ENCODE results near the gene PLPP4. TPM values are rescaled to one million over a fixed set of nuclear protein-coding genes. Genes with fewer than 3 reads are reported as not detected.

PLPP4 gene
- total RNA-seq, 1 experiment from 2014 or later: 15.4 TPM

DNA sequence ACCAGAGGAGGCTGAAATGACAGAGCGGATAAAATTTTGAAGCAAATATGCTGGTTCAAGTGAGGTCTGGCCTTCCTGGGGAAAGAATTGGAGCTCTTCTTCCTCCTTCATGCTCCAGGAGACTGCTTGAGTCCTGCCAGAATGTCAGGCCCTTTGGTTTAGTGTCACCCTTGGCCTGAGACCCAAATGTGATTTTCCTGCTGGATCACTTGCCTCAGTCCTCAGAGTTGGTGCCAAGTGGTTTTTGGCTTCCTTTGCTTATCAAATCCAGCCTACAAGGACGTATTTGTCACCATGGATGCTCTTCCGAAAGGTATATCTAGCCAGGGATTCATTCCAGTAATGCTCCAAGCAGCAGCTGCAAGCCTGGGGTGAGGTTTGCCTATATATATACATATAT, 118.4 kb downstream of the PLPP4 start:
- no peak for DNase-seq (ENCODE audit: low read depth)

DNA sequence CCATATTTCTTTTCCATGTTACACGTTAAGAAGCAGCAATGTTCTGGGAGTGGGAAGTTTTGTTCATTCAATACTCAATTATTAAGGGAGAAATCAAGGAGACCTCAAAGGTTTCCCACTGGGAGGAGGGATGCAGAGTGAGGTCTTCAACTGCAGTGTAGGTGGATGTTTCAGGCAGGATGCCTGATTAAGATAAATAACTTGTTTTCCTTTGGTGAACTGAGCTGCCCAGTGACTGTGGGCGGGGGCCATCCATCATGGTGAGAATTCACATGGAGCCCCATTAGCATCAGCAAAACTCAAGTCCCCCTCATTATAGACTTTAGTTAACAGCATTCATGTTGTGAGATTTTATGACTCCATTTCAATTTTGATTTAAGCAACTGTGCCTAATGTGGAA, 121.1 kb downstream of the PLPP4 start:
- DNase-seq (ENCODE audit: low read depth): no peak

DNA sequence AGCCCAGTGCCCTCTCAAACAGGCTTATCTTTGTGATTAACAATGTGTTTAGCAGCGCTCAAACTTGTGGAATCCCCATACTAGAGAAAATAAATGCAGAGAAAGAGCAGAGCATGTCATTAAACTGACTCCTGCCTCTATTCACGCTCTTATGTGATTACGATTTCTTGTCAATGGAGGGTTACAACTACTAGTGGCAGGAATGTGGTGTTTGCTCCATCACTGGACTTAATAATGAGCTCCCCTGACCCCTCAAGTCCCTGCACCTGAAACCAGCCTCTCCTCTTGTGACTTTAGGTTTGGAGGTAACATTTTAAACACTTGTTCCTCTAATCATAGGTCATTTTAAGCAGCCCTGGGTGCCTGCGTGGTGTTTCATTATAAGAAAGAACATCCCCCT, 121.9 kb downstream of the PLPP4 start:
- DNase-seq (ENCODE audit: low read depth): no peak

DNA sequence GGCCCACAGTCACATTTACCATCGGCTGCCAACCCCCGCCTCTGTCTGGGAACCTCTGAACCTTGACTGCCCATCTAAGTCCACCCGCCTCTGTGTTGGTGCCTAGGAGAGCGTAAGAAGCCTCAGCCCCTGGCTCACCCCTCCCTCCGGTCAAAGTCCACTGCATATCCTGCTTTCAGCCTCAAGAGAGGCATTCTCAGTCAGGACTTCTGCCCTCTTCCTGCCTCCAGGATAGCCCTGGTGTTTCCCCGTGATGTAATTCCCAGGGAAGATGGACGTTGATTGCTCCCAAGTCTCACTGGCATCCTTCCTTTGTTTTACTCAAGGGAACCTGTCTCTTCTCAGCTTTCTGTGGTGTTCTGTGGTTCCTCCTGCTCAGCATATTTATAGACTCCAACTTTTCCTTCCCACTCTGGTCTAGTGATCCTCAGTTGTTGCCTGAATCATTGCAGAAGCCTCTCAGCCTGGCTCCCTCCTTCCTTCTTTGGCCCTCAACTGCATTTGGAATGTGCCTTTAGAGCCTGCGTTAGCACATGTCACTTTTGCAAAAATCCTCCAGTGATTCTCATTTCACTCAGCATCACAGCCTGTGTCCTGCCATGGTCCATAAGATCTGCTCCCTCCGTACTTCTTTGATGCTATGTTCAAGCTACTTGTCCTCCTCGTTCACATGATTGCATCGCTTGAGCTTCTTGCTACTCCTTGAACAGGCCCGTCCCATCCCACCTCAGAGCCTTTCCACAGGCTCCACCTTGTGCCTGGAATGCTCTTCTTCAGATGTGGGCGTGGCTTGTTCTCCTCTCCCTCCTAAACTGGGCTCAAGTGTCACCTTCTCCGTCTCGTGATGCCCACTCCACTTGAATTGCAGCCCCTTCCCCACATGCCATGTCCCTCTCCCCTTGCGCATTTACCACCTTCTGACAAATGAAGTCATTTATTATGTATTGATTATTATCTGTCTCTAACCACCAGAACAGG, 124.2 kb downstream of the PLPP4 start:
- no peak for DNase-seq (ENCODE audit: low read depth)

DNA sequence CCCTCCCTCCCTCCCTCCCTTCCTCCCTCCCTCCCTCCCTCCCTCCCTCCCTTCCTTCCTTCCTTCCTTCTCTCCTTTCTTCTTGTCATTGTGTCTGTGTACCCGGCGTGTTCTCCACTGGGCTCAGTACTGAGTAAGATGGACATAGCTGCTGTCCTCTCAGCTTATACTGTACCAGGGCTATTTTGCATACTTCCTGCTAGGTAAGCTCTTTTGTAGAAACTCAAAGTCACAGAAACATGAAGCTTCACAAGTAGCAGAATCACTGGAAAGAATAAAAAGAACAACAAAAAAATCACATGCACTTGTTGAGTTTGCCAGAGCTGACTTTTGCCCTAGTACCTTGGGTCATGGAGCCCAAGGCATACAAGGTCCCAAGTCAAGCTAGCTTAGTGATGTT, 125.7 kb downstream of the PLPP4 start:
- no peak for DNase-seq (ENCODE audit: low read depth)

DNA sequence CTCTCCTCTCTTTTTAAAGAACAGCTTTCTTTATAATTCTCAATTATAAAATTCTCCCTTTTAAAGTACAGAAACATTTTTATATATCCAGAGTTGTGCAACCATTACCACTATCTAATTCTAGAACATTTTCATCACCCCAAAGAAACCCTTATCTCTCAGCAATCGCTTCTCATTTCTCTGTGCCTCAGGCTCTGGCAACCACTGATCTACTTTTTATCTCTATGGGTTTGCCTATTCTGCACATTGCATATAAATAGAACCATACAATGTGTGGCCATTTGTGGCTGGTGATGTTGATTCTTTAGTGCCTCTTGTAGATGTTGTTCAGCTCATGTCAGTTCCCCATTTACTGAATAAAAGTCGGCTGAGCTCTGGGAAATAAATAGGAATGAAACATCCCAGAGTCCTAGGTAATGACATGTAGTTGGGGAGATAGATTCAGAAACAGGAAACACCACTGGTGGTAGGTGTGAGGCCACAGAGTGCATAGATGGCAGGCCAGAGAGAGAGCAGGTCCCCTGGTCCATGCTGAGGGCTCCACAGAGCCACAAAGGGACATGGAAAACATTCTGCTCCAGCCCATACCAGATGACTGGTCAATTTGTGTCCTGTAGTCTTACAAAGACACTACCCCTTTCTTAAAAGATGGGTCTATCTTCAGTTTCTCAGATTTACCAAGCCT, 126.5 kb downstream of the PLPP4 start:
- DNase-seq (ENCODE audit: low read depth): no peak

DNA sequence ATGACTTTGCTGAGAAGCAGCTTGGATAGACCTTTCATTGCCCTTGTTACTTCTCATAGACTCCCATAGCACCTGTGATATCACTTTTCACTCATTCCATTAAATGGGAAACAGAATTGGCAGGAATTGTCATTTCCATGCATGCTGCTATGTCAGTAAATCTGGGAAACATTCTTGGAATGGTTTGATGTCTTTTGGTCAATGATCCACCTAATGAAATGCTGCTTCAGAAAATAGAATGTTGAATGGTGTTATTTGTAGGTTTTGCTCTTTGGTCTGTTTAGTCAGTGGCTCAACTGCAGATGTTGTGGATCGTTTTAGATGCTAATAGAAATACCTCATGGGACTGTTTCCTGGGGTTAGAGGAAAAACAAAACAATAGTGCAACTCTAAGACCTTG, 127.8 kb downstream of the PLPP4 start:
- DNase-seq (ENCODE audit: low read depth): no peak

DNA sequence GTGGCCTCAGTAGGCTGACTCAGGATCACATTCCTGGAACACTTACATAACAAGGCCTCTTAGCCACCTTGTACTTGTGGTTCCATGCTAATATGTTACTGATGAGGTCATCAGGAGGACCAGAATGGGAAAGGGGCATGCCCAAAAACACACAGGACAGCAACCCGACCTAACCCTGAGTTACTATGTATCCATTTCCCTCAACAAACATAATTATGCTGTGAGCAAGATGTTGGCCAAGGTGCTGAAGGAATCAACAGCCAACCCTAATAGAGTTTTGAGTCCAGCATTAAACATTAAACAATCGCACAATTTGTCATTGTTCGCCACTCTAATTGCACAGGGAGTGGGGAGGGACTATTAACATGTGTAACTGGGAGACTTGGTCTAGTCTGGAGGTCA, 129.4 kb downstream of the PLPP4 start:
- DNase-seq (ENCODE audit: low read depth): peak; percentile 44

DNA sequence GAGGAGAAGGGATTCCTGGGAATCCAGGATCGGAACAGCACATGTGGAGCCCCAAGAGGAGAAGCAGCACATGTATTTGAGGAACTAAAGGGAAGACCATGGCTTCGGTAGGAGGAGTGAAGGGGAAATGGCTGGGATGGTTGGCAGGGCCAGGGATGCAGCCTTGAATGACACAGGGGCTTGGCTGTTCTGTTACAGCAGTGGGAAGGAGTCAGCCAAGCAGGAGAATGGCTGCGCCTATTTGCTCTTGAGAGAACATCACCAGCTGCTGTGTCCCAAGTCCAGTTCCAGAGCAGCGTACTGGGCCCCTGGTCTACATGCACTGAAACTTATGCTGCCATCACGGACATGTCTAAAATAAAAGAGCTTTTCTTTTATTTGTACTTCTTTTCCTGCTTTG, 130.0 kb downstream of the PLPP4 start:
- DNase-seq (ENCODE audit: low read depth): no peak

DNA sequence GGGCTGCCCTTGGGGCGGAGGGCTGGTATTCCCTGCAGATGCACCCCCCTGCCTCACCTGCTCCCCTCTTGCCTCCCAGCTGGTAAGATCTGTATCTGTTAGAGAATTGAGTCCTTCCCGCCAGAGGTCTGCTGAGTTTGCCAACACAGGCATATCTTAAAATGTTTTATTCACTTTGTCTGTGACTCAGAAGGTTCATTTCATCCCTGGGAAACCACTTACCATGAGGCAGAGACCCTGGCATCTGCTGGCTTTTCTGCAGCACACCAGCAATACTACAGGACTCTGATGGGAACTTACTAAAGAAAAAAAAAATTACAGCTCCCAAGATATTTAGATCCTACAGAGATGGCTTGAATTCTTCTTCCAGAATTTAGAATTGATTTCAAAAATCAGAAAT, 131.3 kb downstream of the PLPP4 start:
- DNase-seq (ENCODE audit: low read depth): no peak

DNA sequence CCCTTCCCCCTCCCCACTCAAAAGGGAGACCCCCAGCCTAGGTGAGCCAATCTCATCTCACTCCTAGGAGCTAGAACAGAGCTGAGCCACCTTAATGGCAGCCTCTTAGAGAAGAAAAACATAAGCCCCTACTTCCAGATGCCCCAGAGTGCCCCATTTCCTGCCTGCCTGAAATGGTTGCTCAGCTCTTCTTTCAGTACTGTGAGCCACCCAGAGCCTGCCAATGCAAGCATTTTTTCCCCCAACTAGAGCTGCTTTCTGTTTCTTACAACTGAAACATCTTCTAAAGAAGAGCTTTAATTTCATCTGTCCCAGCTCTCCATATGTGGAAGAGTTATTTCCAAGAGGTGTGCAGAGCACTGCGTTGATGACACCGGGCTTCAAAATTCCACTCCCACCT, 136.7 kb downstream of the PLPP4 start:
- DNase-seq (ENCODE audit: low read depth): no peak

DNA sequence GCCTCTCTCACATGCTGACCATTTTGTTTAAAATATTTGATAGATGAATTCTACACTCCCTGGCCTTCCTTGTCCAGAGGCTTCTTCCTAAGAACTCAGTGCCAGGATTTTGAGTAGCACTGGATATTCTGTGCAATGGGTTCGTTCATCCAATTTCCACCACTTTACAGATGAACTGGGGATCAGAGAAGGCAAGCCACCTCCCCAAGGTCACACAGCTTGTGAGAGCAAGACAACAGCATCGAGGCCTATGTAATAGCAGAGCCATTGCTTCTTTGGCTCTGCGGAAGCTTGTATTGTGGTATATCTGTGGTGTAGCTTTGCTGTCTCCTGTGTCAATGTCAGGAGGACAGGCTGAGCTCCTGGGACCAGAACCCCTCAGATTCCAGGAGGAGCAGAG, 140.9 kb downstream of the PLPP4 start:
- DNase-seq (ENCODE audit: low read depth): no peak

DNA sequence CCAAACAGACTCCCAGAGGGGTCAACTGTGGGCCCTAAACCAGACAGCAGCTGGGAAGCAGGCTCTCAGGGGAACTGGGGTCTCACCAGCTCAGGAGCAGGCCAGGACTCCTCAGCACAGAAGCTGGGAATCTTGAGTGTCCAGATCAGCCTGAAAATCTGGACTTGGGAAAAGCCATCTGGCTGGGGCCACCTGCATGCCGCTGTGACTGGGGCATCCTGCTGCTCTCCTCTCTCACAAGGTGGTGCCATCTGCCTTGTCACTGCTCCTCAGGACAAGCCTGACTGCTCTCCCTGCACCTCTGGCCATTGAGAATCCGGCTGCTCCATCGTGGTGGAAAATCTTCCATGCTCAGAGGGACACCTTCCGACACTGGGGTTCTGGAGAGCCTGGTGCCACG, 141.4 kb downstream of the PLPP4 start:
- no peak for DNase-seq (ENCODE audit: low read depth)

DNA sequence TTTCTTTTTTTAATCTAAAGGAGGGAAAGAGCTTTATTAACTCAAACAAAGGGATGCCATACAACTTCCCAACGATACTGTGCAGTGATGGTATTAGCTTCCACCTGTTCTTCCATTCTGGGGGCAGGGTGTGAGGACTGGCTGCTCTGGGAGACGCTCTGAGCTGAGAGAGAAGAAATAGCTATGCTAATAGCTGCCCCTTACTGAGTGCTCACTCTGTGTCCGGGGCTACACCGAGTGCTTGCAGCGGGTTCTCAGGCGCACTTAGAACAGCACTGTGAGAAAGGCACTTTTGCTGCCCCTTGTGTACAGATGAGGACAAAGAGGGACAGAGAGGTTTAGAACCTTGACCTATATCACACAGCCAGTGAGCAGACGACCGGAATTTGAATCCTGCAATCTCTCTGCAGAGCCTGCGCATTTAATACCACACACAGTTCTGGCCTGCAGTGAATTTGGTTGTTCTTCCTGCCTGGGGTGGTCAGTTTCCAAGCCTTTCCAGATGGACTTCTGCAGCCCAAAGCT, 142.2 kb downstream of the PLPP4 start:
- no peak for DNase-seq (ENCODE audit: low read depth)

DNA sequence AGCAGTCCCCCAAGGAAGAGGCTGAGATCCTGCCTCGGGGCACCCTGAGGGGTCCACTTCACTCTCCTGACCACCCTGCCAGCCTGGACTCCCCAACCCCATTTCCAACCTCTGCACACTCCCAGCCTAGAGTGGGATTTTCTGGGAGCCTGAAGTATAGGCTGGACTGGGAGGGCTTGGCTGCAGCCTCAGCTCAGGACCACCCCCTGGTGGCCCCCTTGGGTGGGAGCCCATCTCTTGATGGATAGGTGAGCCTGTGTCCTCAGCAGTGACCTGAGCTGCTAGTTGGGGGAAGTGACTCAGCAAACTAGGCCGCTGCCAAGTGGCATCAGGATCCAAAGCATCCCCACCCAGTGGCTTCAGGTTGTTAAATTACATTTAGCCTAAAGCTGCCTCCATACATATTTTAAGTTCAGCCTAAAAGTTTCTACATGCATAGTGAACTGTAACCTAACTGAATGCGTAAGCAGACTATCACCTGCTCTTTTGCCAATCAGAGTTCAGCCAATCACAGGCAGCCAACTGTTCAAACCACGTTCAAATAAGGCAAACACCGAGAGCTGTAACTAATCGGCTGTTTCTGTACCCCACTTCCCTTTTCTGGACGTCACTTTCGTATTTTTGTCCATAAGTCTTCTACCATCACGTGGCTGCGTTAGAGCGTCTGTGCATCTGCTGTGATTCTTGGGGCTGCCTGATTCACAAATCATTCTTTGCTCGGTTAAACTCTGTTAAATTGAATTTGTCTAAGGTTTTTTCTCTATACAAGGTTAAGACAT, 144.0 kb downstream of the PLPP4 start:
- DNase-seq (ENCODE audit: low read depth): peak; percentile 62

DNA sequence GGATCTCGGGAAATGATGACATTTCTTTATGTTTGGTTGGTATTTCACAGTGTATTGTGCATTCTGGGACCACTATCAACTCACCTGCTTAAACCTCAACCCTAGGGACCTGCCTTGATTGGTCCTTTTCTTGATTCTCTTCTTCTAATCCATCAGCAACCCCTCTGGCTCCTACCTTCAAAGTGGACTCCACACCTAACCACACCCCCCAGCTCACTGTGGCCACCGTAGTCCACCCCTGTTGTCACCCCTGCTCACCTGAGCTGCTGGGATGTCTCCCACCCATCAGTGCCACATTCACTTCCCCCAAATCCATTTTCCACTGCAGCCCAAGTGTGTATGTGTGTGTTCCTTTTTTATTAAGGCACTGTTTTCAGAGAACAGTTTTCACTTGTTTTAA, 145.0 kb downstream of the PLPP4 start:
- no peak for DNase-seq (ENCODE audit: low read depth)

DNA sequence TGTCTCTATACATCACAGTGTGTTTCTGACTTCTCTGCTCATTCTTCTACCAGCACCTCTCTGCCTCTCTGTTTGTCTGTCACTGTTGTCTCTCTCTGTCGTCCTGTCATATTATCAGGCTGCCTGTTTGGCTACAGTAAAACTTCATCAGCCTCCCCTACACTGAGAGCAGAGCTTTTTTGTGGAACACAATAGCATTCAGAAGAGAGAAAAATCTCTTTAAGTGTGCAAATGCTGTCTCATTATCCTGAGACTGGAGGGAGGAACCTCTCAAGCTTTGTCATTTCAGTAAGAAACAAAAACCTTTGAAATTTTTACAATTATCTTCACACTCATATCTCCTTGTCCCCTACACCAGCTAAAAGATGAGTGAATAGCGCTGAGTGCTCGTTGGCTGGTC, 148.4 kb downstream of the PLPP4 start:
- no peak for DNase-seq (ENCODE audit: low read depth)

DNA sequence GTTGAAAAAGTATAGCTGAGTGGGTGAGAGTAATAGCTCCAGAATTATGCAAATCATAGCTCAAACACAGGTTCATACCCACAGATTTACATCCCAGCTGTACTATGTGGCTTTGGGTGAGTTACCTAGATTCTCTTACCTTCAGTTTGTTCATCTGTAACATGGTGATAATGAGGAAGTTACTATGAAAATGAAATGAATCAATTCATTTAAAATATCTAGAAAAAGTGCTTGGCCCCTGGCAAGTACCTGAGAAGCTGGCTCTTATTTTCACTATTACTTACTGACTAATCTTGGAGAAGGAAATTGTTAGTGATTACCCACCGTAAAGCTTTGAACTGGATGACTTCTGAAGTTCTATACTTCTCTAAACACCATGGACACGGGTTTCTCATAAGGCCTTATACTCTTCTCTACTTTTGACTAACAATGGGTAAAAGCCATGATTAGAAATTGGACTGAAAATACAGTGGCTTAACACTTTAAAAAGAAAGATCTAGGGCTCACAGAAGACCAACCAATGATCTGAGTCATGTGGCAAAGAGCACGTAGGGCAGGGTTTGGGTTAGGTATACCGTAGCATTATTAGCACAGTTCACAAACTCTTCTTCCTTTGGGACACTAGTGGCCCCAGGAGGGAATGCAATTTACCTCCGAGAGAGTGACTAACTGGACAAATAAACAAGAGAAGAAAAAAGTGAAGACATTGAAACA, 149.2 kb downstream of the PLPP4 start:
- DNase-seq (ENCODE audit: low read depth): no peak

DNA sequence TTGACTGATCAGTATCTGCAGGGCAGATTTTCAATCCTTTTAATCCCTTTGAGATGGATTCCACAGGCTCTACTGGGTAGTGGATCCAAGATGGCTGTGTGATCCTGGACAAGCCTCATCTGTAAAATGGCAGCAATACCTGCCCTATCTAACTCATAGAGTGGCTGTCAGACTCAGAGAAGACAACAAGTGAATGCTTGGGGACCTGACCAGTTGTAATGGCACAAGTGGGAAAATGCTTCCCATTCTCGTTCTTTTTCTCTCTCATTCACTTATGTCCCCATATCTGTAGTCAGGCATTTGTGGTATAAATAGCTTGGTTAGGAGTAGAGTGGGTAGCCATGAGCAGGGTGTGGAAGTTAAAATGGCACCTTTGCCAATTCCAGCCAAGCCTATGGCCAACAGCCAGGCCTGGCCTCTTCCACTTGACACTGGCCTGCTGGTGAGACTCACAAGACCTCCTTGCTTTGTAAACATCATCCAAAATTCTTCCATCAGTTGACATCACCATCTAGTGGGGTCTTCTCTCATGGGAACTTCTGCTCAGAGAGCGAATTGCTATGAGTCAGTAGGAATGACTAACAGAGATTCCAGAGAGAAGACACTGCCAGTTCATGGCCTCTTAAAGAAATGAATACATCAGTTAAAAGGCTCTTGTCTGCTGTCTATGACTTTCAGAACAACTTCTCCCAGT, 150.1 kb downstream of the PLPP4 start:
- peak; percentile 89 for DNase-seq (ENCODE audit: low read depth)

DNA sequence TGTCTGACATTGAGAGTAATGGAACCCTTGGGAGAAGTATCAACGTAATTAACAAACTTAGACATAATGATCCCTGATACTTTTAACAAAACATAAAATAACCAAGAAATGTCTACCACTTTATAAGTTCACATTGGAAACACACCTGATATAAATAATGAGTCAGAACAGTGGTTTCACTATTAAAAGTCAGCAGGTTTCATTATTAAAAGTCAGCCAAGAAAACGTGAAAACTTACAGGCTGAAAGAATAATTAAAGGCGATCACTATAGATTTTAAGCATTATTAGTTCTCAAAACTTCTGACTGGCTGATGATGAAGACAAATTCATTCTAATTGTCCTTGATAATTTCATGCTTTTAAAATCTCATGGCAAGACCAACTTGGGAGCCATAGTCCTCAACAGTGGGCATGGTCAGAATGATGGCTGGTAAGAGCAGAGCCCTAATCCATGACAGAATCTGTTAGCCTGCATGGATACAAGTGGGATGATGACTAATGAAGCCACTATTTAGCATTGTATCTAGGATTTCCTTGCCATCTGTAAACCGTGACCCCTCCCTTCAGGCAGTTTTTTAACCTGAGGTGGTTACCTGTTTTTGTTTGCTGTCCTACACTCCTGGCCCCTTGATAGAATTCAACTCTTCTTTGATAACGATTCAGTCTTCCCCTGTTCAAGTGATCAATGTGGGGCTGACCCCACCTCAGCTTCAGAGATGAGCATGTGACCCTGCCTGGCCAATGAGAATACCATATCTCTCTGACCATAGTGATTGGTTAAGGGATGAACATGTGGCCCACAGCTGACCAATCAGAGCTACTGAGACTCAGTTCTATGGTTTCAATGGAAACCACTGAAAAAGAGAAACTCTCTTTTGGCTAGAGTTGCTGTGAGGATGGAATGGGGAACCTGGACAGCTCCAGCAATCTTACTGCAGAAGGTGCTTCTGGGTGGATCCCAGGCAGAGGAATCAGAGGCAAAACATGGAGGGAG, 151.0 kb downstream of the PLPP4 start:
- DNase-seq (ENCODE audit: low read depth): peak; percentile 68
